ENCODE measurements around the gene BAIAP3.

BAIAP3 gene

DNA sequence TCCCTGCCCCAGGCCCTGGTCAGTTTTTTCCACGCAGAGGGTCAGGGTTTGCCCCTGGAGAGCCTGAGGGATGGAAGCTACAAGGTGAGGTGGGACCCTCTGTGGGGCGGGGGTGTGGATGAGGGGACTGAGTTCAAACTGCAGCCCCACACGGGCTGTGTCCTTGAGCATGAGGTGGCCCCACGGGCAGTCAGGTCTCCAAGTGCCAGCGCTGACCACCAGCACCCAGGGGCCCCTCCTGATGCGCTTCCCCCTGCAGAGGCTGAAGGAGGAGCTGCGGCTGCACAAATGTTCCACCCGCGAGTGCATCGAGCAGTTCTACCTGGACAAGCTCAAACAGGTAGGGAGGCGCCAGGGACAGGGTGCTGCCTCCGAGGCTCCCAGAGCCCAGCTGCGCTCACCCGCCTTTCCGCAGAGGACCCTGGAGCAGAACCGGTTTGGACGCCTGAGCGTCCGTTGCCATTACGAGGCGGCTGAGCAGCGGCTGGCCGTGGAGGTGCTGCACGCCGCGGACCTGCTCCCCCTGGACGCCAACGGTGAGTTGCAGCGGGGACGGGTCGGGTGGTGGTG is 13.9 kb downstream of the BAIAP3 start:
- DNase-seq, result no peak
- Histone ChIP-seq H3K27me3 (peaks cover 30% of the 10 kb centered on the region), H3K36me3 (peaks cover 30% of the 10 kb centered on the region), H3K9me3 (no peaks in the 10 kb centered on the region), H3K4me3 (ENCODE audit: low read depth, low read length) (no peak overlapping the region), H3K4me1 (peaks cover 6% of the 10 kb centered on the region)
- TF ChIP-seq, protein P1, sequence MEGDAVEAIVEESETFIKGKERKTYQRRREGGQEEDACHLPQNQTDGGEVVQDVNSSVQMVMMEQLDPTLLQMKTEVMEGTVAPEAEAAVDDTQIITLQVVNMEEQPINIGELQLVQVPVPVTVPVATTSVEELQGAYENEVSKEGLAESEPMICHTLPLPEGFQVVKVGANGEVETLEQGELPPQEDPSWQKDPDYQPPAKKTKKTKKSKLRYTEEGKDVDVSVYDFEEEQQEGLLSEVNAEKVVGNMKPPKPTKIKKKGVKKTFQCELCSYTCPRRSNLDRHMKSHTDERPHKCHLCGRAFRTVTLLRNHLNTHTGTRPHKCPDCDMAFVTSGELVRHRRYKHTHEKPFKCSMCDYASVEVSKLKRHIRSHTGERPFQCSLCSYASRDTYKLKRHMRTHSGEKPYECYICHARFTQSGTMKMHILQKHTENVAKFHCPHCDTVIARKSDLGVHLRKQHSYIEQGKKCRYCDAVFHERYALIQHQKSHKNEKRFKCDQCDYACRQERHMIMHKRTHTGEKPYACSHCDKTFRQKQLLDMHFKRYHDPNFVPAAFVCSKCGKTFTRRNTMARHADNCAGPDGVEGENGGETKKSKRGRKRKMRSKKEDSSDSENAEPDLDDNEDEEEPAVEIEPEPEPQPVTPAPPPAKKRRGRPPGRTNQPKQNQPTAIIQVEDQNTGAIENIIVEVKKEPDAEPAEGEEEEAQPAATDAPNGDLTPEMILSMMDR (IDR thresholded peaks at IDR 0.05; ENCODE audit: low read depth, low read length), result no peak

DNA sequence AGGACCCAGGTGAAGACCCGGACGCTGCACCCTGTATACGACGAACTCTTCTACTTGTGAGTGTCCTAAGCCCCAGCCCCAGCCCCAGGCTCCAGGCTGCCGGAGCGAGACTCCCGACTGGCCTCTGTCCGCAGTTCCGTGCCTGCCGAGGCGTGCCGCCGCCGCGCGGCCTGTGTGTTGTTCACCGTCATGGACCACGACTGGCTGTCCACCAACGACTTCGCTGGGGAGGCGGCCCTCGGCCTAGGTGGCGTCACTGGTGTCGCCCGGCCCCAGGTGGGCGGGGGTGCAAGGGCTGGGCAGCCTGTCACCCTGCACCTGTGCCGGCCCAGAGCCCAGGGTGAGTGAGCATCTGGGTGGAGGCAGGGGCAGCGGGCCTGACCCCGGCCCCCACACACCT is 14.5 kb downstream of the BAIAP3 start:
- TF ChIP-seq, protein P1 (IDR thresholded peaks at IDR 0.05; ENCODE audit: low read depth, low read length), result no peak
- Histone ChIP-seq H3K36me3 (peaks cover 30% of the 10 kb centered on the region), H3K4me3 (ENCODE audit: low read depth, low read length) (no peak overlapping the region), H3K9me3 (no peaks in the 10 kb centered on the region), H3K27me3 (peaks cover 30% of the 10 kb centered on the region), H3K4me1 (peaks cover 3% of the 10 kb centered on the region; the same call in 1 of the 2 replicates)
- DNase-seq, result no peak

DNA sequence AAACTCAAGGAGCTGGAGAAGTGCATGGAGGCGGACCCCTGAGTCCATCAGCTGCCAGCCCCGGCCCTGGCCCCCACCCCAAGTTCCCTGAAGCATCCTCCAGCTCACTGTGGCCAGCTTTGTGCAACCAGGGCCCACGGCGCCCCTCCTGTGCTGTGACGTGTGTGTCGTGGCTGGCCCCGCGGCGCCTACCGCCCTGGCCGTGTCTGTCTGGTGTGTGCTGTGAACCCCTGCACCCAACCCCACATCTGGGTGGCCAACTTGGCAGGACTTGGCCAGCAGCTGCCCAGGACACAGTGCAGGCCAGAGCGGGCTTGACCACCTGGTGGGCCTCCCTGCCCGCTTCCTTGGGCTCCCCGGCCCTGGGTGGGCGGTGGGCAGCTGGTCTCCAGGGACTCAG is 15.0 kb downstream of the BAIAP3 start:
- TF ChIP-seq, protein P1 (IDR thresholded peaks at IDR 0.05; ENCODE audit: low read depth, low read length), result no peak
- H3K36me3 ChIP-seq, result peaks cover 30% of the 10 kb centered on the region
- H3K27me3 ChIP-seq, result peaks cover 29% of the 10 kb centered on the region
- DNase-seq, result no peak
- no peak overlapping the region for H3K4me3 ChIP-seq (ENCODE audit: low read depth, low read length)
- no peaks in the 10 kb centered on the region for H3K9me3 ChIP-seq
- H3K4me1 ChIP-seq, result peaks cover 1% of the 10 kb centered on the region; the same call in 1 of the 2 replicates

DNA sequence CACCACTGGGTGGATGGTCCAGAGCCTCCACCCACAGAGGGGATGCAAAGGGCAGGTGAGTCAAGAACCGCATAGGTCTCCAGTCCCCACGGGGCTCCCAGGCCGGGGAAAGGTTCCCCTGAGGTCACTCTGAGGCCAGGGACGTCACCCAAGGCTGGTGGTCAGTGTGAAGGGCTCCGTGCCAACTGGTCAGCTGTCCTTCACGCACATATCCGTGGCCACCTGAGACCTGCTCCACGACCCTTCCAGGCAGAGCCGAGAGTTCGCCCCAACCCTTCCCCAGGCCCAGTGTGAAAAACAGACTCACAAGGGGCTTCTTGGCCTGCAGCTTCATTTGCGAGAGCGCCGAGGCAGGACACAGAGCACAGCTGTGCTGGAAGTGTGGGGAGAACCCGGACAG is 15.5 kb downstream of the BAIAP3 start:
- Histone ChIP-seq H3K36me3 (peaks cover 30% of the 10 kb centered on the region), H3K4me3 (ENCODE audit: low read depth, low read length) (no peak overlapping the region), H3K4me1 (no peaks in the 10 kb centered on the region; the same call in 1 of the 2 replicates), H3K27me3 (peaks cover 24% of the 10 kb centered on the region), H3K9me3 (no peaks in the 10 kb centered on the region)
- TF ChIP-seq, protein P1 (IDR thresholded peaks at IDR 0.05; ENCODE audit: low read depth, low read length), result no peak
- DNase-seq, result no peak

DNA sequence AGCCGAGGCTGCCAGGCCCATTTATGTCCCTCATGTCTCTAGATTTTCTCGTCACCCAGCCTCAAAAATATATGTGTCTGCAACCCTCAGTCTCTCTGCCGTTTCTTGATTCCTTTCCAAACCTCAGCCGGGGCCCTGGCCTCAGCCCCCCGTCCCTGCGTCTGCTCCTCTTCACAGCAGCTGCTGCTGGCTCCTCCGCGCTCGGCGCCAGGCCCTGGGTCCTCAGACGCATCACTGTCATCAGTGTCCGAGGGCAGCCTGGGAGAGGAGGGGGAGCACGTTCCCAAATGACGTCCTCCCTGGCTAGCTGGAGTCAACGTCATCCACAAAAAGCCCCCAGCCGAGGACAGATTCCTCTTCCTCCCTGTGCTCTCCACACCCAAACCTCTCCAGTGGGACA is 15.9 kb downstream of the BAIAP3 start:
- Histone ChIP-seq H3K27me3 (peaks cover 20% of the 10 kb centered on the region), H3K9me3 (no peaks in the 10 kb centered on the region), H3K4me3 (ENCODE audit: low read depth, low read length) (no peak overlapping the region), H3K4me1 (no peaks in the 10 kb centered on the region; the same call in 1 of the 2 replicates), H3K36me3 (peaks cover 30% of the 10 kb centered on the region)
- TF ChIP-seq, protein P1 (IDR thresholded peaks at IDR 0.05; ENCODE audit: low read depth, low read length), result no peak
- no peak for DNase-seq

DNA sequence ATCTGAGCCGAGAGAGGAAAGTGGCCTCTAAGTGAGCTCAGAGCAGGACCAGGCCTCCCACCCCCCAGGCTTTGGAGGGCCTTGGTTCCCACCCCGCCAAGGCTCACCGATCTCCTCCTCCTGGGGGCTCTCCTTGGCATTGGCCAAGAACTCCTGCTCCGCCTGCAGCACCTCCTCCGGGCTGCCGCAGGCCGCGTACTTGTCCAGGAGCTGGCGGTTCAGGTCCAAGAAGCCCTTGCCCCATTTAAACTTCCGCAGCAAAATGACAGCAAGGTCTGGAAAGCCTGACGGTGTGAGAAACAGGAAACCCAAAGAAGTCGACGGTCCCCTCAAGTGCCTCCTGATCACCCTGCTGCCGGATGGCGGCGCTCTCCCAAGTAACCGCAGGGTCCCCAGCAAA is 16.5 kb downstream of the BAIAP3 start:
- no peak for DNase-seq
- Histone ChIP-seq H3K9me3 (no peaks in the 10 kb centered on the region), H3K27me3 (peaks cover 14% of the 10 kb centered on the region), H3K4me1 (no peaks in the 10 kb centered on the region; the same call in 1 of the 2 replicates), H3K4me3 (ENCODE audit: low read depth, low read length) (no peak overlapping the region), H3K36me3 (peaks cover 30% of the 10 kb centered on the region)
- TF ChIP-seq, protein P1 (IDR thresholded peaks at IDR 0.05; ENCODE audit: low read depth, low read length), result no peak

Measured in BE2C (cell line).